ENCODE results near the gene LMTK2. TPM values are rescaled to one million over a fixed set of nuclear protein-coding genes. Genes with fewer than 3 reads are reported as not detected.

Gene LMTK2
- total RNA-seq (2022; extraction: Qiagen RNA extraction; ENCODE audit: low read depth), result 8.4 to 11.1 TPM (median 10.8 TPM) in 5 replicates

GRCh38 chr7:98106647-98107312 is at the start of gene LMTK2:
LMTK2 (plus strand) TSS chr7:98106862; CDS start chr7:98107178, 316 bp downstream.

DNA sequence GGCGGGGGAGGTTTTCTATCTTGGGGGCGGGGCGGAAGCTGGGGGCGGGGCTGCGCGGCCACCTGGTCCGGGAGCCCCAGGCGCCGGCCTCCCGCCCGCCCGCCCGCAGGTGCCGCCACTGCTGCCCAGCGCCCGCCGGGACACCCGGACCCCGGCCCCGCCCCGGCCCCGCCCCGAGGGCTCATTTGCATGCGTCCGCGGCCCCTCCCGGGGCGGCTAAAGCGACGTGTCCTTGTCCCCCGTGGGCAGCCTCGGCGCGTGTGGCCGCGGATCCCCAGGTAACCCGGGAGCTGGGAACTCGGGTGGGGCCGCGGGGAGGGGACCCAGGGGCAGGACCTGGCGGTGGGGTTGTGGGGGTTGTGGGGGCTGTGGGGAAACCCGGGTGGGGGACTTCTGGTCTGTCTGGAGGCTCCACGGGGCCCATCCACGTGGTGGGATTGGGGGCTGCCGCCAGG is 104.6 kb downstream of the LMTK2 start, which contains the start of gene BHLHA15:
Gene BHLHA15 (plus strand): TSS at position 219 of the 455 bp plus-strand sequence. CDS start 871 bp downstream, outside the sequence.

GRCh38 chr7:98251601-98252424 is 145.2 kb downstream of the LMTK2 start, which contains the start of gene TECPR1:
TECPR1 (minus strand) TSS chr7:98252232; CDS start chr7:98246146, 6,086 bp downstream.

Other genes with a start within 250 kb of the LMTK2 start
- 53.7 to 70.1 TPM (median 63.1 TPM) in 5 replicates for gene ASNS, start 234.5 kb upstream of the LMTK2 start, total RNA-seq (2022; extraction: Qiagen RNA extraction; ENCODE audit: low read depth)
- not detected in 5 replicates for gene OCM2, start 116.7 kb upstream of the LMTK2 start, total RNA-seq (2022; extraction: Qiagen RNA extraction; ENCODE audit: low read depth)
- gene BHLHA15, start 104.6 kb downstream of the LMTK2 start, total RNA-seq (2022; extraction: Qiagen RNA extraction; ENCODE audit: low read depth), result 0.29 to 0.54 TPM (median 0.43 TPM) in 4 of 5 replicates, not detected in the other
- gene TECPR1, start 145.4 kb downstream of the LMTK2 start, total RNA-seq (2022; extraction: Qiagen RNA extraction; ENCODE audit: low read depth), result 4.5 to 8.9 TPM (median 7.8 TPM) in 5 replicates
- gene BRI3, start 174.8 kb downstream of the LMTK2 start, total RNA-seq (2022; extraction: Qiagen RNA extraction; ENCODE audit: low read depth), result 104 to 188 TPM (median 176 TPM) in 5 replicates

Data from A549 treated with RU486 at 1 μM for 4 hours (cell line).